ENCODE measurements around the gene PLA2G4E.

The PLA2G4E gene

DNA sequence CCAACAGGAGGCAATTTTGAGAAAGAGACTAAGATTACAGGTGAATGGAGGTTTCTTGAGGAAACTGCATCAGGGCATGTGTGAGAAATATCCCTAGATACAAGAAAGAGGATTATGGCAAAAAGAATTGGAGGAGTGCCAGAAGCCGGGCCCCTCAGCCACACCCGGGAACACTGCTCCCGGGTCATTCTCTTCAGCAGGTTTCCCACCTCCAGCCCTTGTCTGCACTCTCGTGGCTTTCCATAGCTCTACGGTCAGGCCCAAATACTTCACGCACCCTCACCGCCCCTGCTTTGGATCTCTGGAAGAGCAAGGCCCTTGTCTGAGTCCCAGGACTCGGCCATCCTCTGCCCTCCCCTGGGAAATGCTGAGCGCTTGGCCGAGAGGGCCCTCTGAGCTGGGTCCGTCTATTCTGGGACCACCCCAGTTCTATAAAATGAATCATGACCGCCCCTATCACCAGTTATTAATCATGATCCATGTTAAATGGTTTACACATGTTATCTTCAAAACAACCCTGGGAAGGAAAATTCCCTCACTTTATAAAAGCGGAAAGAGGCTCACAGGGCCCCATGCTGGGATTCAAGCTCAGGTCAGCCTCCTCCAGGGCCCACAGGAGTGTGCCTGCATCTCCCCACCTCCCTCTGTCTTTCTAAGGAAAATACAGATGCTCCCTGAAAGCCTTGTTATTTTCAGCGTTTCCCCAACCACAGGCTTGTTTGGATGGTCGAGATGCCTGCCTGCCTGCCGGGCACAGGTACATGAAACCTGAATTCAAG lies 88.1 kb downstream of the PLA2G4E start:
- no peak for DNase-seq

GRCh38 chr15:41932101-41932500 lies 88.7 kb downstream of the PLA2G4E start:
- no peak for DNase-seq

Data from NCI-H1436 treated with DMSO at 0.1 percent for 48 hours (cell line).